Ascending aorta (tissue), 2 donors: ENCODE measurements around the gene NOS1AP. TPM values are rescaled to one million over a fixed set of nuclear protein-coding genes. Genes with fewer than 3 reads are reported as not detected.
"Not testable (repeated sequence)": the region's sequence is repeated elsewhere in the genome, so short reads cannot be mapped to it uniquely, and the experiment has no call there.

Experiments
- DNase-seq, 2 donors: peaks; one replicate each; pipeline ENCODE4 v3.0.0-alpha.2; 2019; ENCODE audit warnings: low spot score in 2 of 2
- H3K27ac ChIP-seq, 2 donors: fragments of 200-600 bp; sonication (generic); one replicate each; pipeline ENCODE4 v1.5.1; 2016 to 2017; ENCODE audit warnings: mild to moderate bottlenecking in 1 of 2
- H3K27me3 ChIP-seq: fragments of 200-600 bp; sonication (generic); one replicate; pipeline ENCODE4 v1.5.1; 2017
- H3K36me3 ChIP-seq, 2 donors: fragments of 200-600 bp; sonication (generic); one replicate each; pipeline ENCODE4 v1.5.1; 2016
- H3K4me1 ChIP-seq, 2 donors: fragments of 200-600 bp; sonication (generic); one replicate each; pipeline ENCODE4 v1.5.1; 2016 to 2017; ENCODE audit warnings: mild to moderate bottlenecking in 1 of 2
- H3K4me3 ChIP-seq, 2 donors: fragments of 200-600 bp; sonication (generic); one replicate each; pipeline ENCODE4 v1.5.1; 2016 to 2017; ENCODE audit warnings: mild to moderate bottlenecking in 1 of 2
- H3K9me3 ChIP-seq, 2 donors: fragments of 200-600 bp; sonication (generic); one replicate each; pipeline ENCODE4 v1.5.1; 2016
- CTCF ChIP-seq, 3 experiments: fragments of 200-600 bp in 2 of 3; fragments of 450-650 bp in 1 of 3; sonication (generic) in 2 of 3; IDR thresholded peaks; one replicate each; pipeline ENCODE4 v1.5.1; 2016 to 2019; ENCODE audit warnings: antibody characterized with exemption in 3 of 3, mild to moderate bottlenecking in 1 of 3, moderate library complexity in 1 of 3
- intact Hi-C: fragments of 100-400 bp; cut with DNase I; formaldehyde crosslinking; loops from one replicate; pipeline ENCODE4 v1.15.1; 2023
- total RNA-seq: library from RNA; depleted of rRNA; stranded (reverse); fragments of >200 nt; gene quantifications from one replicate; pipeline ENCODE4 v1.1.0, GENCODE V29; 2016

The NOS1AP gene
- total RNA-seq, 1 donor from 2014 or later = 5.0 TPM

- Histone ChIP-seq H3K36me3 (no peaks in the 10 kb centered on the region), H3K27ac (no peak overlapping the region), H3K27me3 (no peaks in the 10 kb centered on the region), H3K4me1 (peaks cover 0 to 3% of the 10 kb centered on the region in 2 donors), H3K4me3 (no peak overlapping the region), H3K9me3 (no peaks in the 10 kb centered on the region)
- no peak for TF ChIP-seq CTCF (IDR thresholded peaks at IDR 0.05)
- intact Hi-C loops = no loop called here
- no peak for DNase-seq
Observed at GRCh38 chr1:162040657-162041056, 28.8 kb upstream of the NOS1AP start.

GRCh38 chr1:162042361-162042760 is 27.1 kb upstream of the NOS1AP start:
- Histone ChIP-seq H3K9me3 (no peaks in the 10 kb centered on the region), H3K4me1 (no peaks in the 10 kb centered on the region), H3K27me3 (no peaks in the 10 kb centered on the region), H3K36me3 (no peaks in the 10 kb centered on the region), H3K4me3 (no peak overlapping the region), H3K27ac (no peak overlapping the region)
- no peak for TF ChIP-seq CTCF (IDR thresholded peaks at IDR 0.05)
- no peak for DNase-seq
- intact Hi-C loops = no loop called here

- DNase-seq = no peak
- Histone ChIP-seq H3K27me3 (no peaks in the 10 kb centered on the region), H3K4me3 (no peak overlapping the region), H3K9me3 (no peaks in the 10 kb centered on the region), H3K27ac (no peak overlapping the region), H3K4me1 (no peaks in the 10 kb centered on the region), H3K36me3 (no peaks in the 10 kb centered on the region)
- TF ChIP-seq CTCF (IDR thresholded peaks at IDR 0.05) = no peak
- intact Hi-C loops = no loop called here
Observed at GRCh38 chr1:162046921-162047320, 22.6 kb upstream of the NOS1AP start.

GRCh38 chr1:162053949-162054348 is 15.5 kb upstream of the NOS1AP start:
- not testable (repeated sequence) for H3K4me3 ChIP-seq, H3K27ac ChIP-seq, H3K9me3 ChIP-seq, DNase-seq, H3K36me3 ChIP-seq, H3K4me1 ChIP-seq, H3K27me3 ChIP-seq
- intact Hi-C loops = loop anchor here (10.0 kb wide), 1 partner anchor 441 kb away; the partner anchor contains the start of gene UHMK1

- no peak overlapping the region for H3K4me3 ChIP-seq
- no peaks in the 10 kb centered on the region for H3K9me3 ChIP-seq
- no peak overlapping the region for H3K27ac ChIP-seq
- intact Hi-C loops = loop anchor here (10.0 kb wide), 1 partner anchor 440 kb away; the partner anchor contains the start of gene UHMK1
- H3K4me1 ChIP-seq = no peaks in the 10 kb centered on the region
- no peak for DNase-seq
- H3K27me3 ChIP-seq = no peaks in the 10 kb centered on the region
- TF ChIP-seq CTCF (IDR thresholded peaks at IDR 0.05) = no peak
- no peaks in the 10 kb centered on the region for H3K36me3 ChIP-seq
Observed at GRCh38 chr1:162055062-162055461, 14.4 kb upstream of the NOS1AP start.

- Histone ChIP-seq H3K27me3 (no peaks in the 10 kb centered on the region), H3K4me3 (no peak overlapping the region), H3K9me3 (no peaks in the 10 kb centered on the region), H3K36me3 (no peaks in the 10 kb centered on the region), H3K27ac (no peak overlapping the region), H3K4me1 (no peaks in the 10 kb centered on the region)
- peak; percentile 27 to 82 for DNase-seq
- intact Hi-C loops = loop anchor here (1.0 to 10.0 kb wide), 3 partner anchors 220 to 439 kb away; partner anchors contain the start of gene UHMK1
- peak; percentile 85 to 95 (median 87) for TF ChIP-seq CTCF (IDR thresholded peaks at IDR 0.05)
Observed at GRCh38 chr1:162056043-162056442, 13.4 kb upstream of the NOS1AP start.
